IPS-18c (cell line): ENCODE data around the gene RGL1.

ENCODE experiments used
- H3K4me3 ChIP-seq: 2 replicates; pipeline ENCODE4 v1.7.0; 2013; ENCODE audit warnings: low read depth, mild to moderate bottlenecking, low read length, moderate library complexity; ENCODE audit not compliant: insufficient read depth
- H3K9me3 ChIP-seq: one replicate; pipeline ENCODE4 v1.6.1; 2013; ENCODE audit warnings: mild to moderate bottlenecking, low read length, moderate library complexity; ENCODE audit not compliant: control insufficient read depth, insufficient read depth

RGL1 gene

GRCh38 chr1:183891158-183891856 is 86.4 kb downstream of the RGL1 start:
- no peaks in the 10 kb centered on the region for H3K9me3 ChIP-seq

GRCh38 chr1:183892351-183892793 is 87.5 kb downstream of the RGL1 start:
- H3K4me3 ChIP-seq: no peak overlapping the region

More at GRCh38 chr1:183891158-183891856, 86.4 kb downstream of the RGL1 start:
- no peak overlapping the region for H3K4me3 ChIP-seq

GRCh38 chr1:183893561-183894289 is 88.8 kb downstream of the RGL1 start:
- H3K4me3 ChIP-seq: no peak overlapping the region
- no peaks in the 10 kb centered on the region for H3K9me3 ChIP-seq

More at GRCh38 chr1:183892351-183892793, 87.5 kb downstream of the RGL1 start:
- no peaks in the 10 kb centered on the region for H3K9me3 ChIP-seq

GRCh38 chr1:183894290-183894565 is 89.3 kb downstream of the RGL1 start:
- no peaks in the 10 kb centered on the region for H3K9me3 ChIP-seq
- no peak overlapping the region for H3K4me3 ChIP-seq

- no peaks in the 10 kb centered on the region for H3K9me3 ChIP-seq
Observed at GRCh38 chr1:183896466-183897048, 91.6 kb downstream of the RGL1 start.

GRCh38 chr1:183898001-183898396 is 93.1 kb downstream of the RGL1 start:
- Histone ChIP-seq H3K9me3 (no peaks in the 10 kb centered on the region), H3K4me3 (no peak overlapping the region)

More at GRCh38 chr1:183896466-183897048, 91.6 kb downstream of the RGL1 start:
- H3K4me3 ChIP-seq: no peak overlapping the region

- Histone ChIP-seq H3K4me3 (no peak overlapping the region), H3K9me3 (no peaks in the 10 kb centered on the region)
Observed at GRCh38 chr1:183898610-183899009, 93.7 kb downstream of the RGL1 start.

- no peaks in the 10 kb centered on the region for H3K9me3 ChIP-seq
- no peak overlapping the region for H3K4me3 ChIP-seq
Observed at GRCh38 chr1:183901748-183902330, 96.9 kb downstream of the RGL1 start.

- Histone ChIP-seq H3K4me3 (no peak overlapping the region), H3K9me3 (no peaks in the 10 kb centered on the region)
Observed at GRCh38 chr1:183903101-183903500, 98.2 kb downstream of the RGL1 start.

- no peak overlapping the region for H3K4me3 ChIP-seq
- no peaks in the 10 kb centered on the region for H3K9me3 ChIP-seq
Observed at GRCh38 chr1:183905508-183906113, 100.7 kb downstream of the RGL1 start.

- Histone ChIP-seq H3K9me3 (no peaks in the 10 kb centered on the region), H3K4me3 (no peak overlapping the region)
Observed at GRCh38 chr1:183907070-183907469, 102.2 kb downstream of the RGL1 start.

- Histone ChIP-seq H3K4me3 (no peak overlapping the region), H3K9me3 (no peaks in the 10 kb centered on the region)
Observed at GRCh38 chr1:183908079-183908478, 103.2 kb downstream of the RGL1 start.

- Histone ChIP-seq H3K4me3 (no peak overlapping the region), H3K9me3 (no peaks in the 10 kb centered on the region)
Observed at GRCh38 chr1:183909672-183910071, 104.8 kb downstream of the RGL1 start.

- Histone ChIP-seq H3K9me3 (no peaks in the 10 kb centered on the region), H3K4me3 (no peak overlapping the region)
Observed at GRCh38 chr1:183910845-183911244, 105.9 kb downstream of the RGL1 start.

GRCh38 chr1:183911285-183911684 is 106.4 kb downstream of the RGL1 start:
- Histone ChIP-seq H3K4me3 (no peak overlapping the region), H3K9me3 (no peaks in the 10 kb centered on the region)

- H3K4me3 ChIP-seq: no peak overlapping the region
- H3K9me3 ChIP-seq: no peaks in the 10 kb centered on the region
Observed at GRCh38 chr1:183912265-183912886, 107.5 kb downstream of the RGL1 start.

GRCh38 chr1:183913567-183913993 is 108.7 kb downstream of the RGL1 start:
- no peak overlapping the region for H3K4me3 ChIP-seq
- H3K9me3 ChIP-seq: no peaks in the 10 kb centered on the region
